ENCODE results near the gene GGTLC1. TPM values are rescaled to one million over a fixed set of nuclear protein-coding genes. Genes with fewer than 3 reads are reported as not detected.
A peak's percentile ranks its signal among the peaks of the same experiment; 100 is the strongest.

Gene GGTLC1
- total RNA-seq, 2 experiments from 2014 or later: not detected

GRCh38 chr20:23937303-23938117 is 51.1 kb downstream of the GGTLC1 start:
- peak; percentile 73 for DNase-seq
- CTCF ChIA-PET: interaction anchor here (0.8 to 2.7 kb wide), 16 partner anchors 9 to 981 kb away, joined by 3 to 25 read pairs (median 3); no protein-coding TSS in a partner anchor
- no peaks in the 10 kb centered on the region for H3K9me3 Mint-ChIP-seq (ENCODE audit: low read depth)

More at GRCh38 chr20:23937303-23938117, 51.1 kb downstream of the GGTLC1 start:
- no peak overlapping the region for H3K4me3 Mint-ChIP-seq
- no peaks in the 10 kb centered on the region for H3K4me1 Mint-ChIP-seq
- H3K36me3 Mint-ChIP-seq: no peaks in the 10 kb centered on the region
- ATAC-seq: peak; percentile 87
- H3K27me3 Mint-ChIP-seq: peaks cover 8% of the 10 kb centered on the region
- no peak overlapping the region for H3K27ac Mint-ChIP-seq

Other genes with a start within 250 kb of the GGTLC1 start
- not detected for gene CST1, start 237.8 kb downstream of the GGTLC1 start, total RNA-seq
- gene CST2, start 162.1 kb downstream of the GGTLC1 start, total RNA-seq: not detected
- gene CST5, start 109.0 kb downstream of the GGTLC1 start, total RNA-seq: not detected

Measured in activated CD8-positive, alpha-beta memory T cell treated with anti-CD3 and anti-CD28 coated beads, Interleukin-2, amount 10 ng/mL, durations not matched to agents 7 days and 5 days (primary cell).